ENCODE results near the gene CNOT11. TPM values are rescaled to one million over a fixed set of nuclear protein-coding genes. Genes with fewer than 3 reads are reported as not detected.
"Not testable (repeated sequence)": the region's sequence is repeated elsewhere in the genome, so short reads cannot be mapped to it uniquely, and the experiment has no call there.

CNOT11 gene
- total RNA-seq, 4 donors from 2014 or later: 46.4 to 82.9 (median 48.1) TPM

- Histone ChIP-seq H3K4me1 (peaks cover 0 to 42% (median 4%) of the 10 kb centered on the region in 4 donors), H3K36me3 (no peaks in the 10 kb centered on the region), H3K27ac (peak overlapping the region; percentile 92 to 97 (median 92)), H3K27me3 (no peaks in the 10 kb centered on the region), H3K4me3 (peak overlapping the region; percentile 90 to 95 (median 94)), H3K9me3 (no peaks in the 10 kb centered on the region)
- TF ChIP-seq, protein P1, sequence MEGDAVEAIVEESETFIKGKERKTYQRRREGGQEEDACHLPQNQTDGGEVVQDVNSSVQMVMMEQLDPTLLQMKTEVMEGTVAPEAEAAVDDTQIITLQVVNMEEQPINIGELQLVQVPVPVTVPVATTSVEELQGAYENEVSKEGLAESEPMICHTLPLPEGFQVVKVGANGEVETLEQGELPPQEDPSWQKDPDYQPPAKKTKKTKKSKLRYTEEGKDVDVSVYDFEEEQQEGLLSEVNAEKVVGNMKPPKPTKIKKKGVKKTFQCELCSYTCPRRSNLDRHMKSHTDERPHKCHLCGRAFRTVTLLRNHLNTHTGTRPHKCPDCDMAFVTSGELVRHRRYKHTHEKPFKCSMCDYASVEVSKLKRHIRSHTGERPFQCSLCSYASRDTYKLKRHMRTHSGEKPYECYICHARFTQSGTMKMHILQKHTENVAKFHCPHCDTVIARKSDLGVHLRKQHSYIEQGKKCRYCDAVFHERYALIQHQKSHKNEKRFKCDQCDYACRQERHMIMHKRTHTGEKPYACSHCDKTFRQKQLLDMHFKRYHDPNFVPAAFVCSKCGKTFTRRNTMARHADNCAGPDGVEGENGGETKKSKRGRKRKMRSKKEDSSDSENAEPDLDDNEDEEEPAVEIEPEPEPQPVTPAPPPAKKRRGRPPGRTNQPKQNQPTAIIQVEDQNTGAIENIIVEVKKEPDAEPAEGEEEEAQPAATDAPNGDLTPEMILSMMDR (IDR thresholded peaks at IDR 0.05): no peak
- TF ChIP-seq POLR2A (IDR thresholded peaks at IDR 0.05): no peak
- peak; percentile 27 to 67 (median 63) for DNase-seq
These were observed 55.3 kb downstream of the CNOT11 start for GRCh38 chr2:101307950-101308431.

DNA sequence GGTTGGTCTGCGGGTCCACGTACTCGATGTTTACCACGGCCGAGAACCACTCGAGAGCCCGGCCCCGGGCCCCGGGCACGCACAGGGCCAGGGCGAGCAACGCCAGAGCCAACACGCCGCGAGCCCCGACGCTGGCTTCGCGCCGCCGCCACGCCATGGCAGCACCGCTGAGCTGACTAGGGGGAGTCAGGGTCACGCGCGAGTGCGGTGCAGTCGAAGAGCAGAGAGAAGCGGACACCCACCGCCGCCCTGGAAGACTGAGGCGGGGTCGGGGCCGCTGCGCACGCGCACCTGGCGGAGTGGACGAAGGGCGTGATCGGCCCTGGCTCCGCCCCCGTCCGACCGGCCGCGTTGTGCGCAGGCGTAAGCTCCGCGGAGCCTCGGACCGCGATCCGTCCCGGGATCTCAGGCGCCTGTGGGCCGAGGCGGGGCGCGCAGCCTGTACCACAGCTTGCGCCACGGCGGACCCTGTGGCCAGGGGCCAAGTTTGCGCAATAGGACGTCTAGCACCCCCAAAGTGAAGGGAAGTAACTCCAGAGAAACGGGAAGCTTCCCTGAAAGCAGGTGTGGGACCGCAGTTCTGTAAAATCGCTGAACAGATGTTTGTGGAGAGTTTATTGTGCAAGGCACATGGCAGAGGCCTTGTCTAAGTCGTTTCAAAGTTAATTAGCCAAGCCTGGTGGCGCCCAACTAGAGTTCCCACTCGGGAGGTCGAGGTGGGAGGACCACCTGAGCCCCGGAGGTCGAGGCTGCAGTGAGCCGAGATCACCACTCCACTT is 55.9 kb downstream of the CNOT11 start, which contains the start of gene RNF149:
TSS of gene RNF149 (minus strand) at position 270 of the 779 bp plus-strand sequence. CDS start at position 157, 113 bp downstream.
- H3K27ac ChIP-seq: peak within 1 kb of the TSS; percentile 92 to 97 (median 92)
- DNase-seq: peak; percentile 91 to 97 (median 96)
- H3K36me3 ChIP-seq: no peaks in the 10 kb centered on the region
- H3K27me3 ChIP-seq: no peaks in the 10 kb centered on the region
- TF ChIP-seq, protein P1 (IDR thresholded peaks at IDR 0.05): peak in 3 of 6 experiments; percentile 32 to 44 (median 44)
- peak; percentile 88 to 96 for TF ChIP-seq POLR2A (IDR thresholded peaks at IDR 0.05)
- no peaks in the 10 kb centered on the region for H3K9me3 ChIP-seq
- H3K4me3 ChIP-seq: peak within 1 kb of the TSS; percentile 90 to 95 (median 94)
- peaks cover 0 to 42% (median 4%) of the 10 kb centered on the region in 4 donors for H3K4me1 ChIP-seq

GRCh38 chr2:101310090-101310833 is 57.6 kb downstream of the CNOT11 start:
- no peak for DNase-seq
- no peaks in the 10 kb centered on the region for H3K27me3 ChIP-seq
- H3K27ac ChIP-seq: peak overlapping the region in 2 of 4 donors; percentile 17 to 44
- H3K36me3 ChIP-seq: no peaks in the 10 kb centered on the region
- H3K9me3 ChIP-seq: no peaks in the 10 kb centered on the region
- H3K4me1 ChIP-seq: peaks cover 0 to 31% (median 4%) of the 10 kb centered on the region in 4 donors
- TF ChIP-seq, protein P1 (IDR thresholded peaks at IDR 0.05): no peak
- no peak for TF ChIP-seq POLR2A (IDR thresholded peaks at IDR 0.05)
- H3K4me3 ChIP-seq: no peak overlapping the region

GRCh38 chr2:101310834-101311695 is 58.4 kb downstream of the CNOT11 start:
- H3K9me3 ChIP-seq: no peaks in the 10 kb centered on the region
- H3K4me3 ChIP-seq: no peak overlapping the region
- no peaks in the 10 kb centered on the region for H3K36me3 ChIP-seq
- TF ChIP-seq POLR2A (IDR thresholded peaks at IDR 0.05): no peak
- TF ChIP-seq, protein P1 (IDR thresholded peaks at IDR 0.05): no peak
- H3K27me3 ChIP-seq: no peaks in the 10 kb centered on the region
- H3K27ac ChIP-seq: peak overlapping the region in 3 of 4 donors; percentile 13 to 44 (median 17)
- peak in 2 of 3 donors; percentile 47 to 70 for DNase-seq
- H3K4me1 ChIP-seq: peaks cover 0 to 23% (median 4%) of the 10 kb centered on the region in 4 donors

- Histone ChIP-seq H3K4me1 (peaks cover 0 to 18% (median 4%) of the 10 kb centered on the region in 4 donors), H3K9me3 (no peaks in the 10 kb centered on the region), H3K27me3 (no peaks in the 10 kb centered on the region), H3K36me3 (no peaks in the 10 kb centered on the region), H3K4me3 (no peak overlapping the region), H3K27ac (peak overlapping the region in 3 of 4 donors; percentile 13 to 39 (median 17))
- peak in 2 of 3 donors; percentile 47 to 63 for DNase-seq
- no peak for TF ChIP-seq POLR2A (IDR thresholded peaks at IDR 0.05)
- TF ChIP-seq, protein P1 (IDR thresholded peaks at IDR 0.05): no peak
These were observed 59.0 kb downstream of the CNOT11 start for GRCh38 chr2:101311696-101312017.

- not testable (repeated sequence) for H3K4me1 ChIP-seq, H3K9me3 ChIP-seq, H3K27ac ChIP-seq, DNase-seq, H3K36me3 ChIP-seq, H3K4me3 ChIP-seq, H3K27me3 ChIP-seq
These were observed 63.9 kb downstream of the CNOT11 start for GRCh38 chr2:101316568-101316967.
